Cardiac muscle cell (in vitro differentiated cells and primary cell): ENCODE measurements around the gene NEURL2. TPM values are rescaled to one million over a fixed set of nuclear protein-coding genes. Genes with fewer than 3 reads are reported as not detected.

Experiments used
- DNase-seq, 2 donors: peaks; one replicate each; pipeline versions ENCODE4 v3.0.0 to v3.0.0-alpha.2; 2010 to 2017; ENCODE audit warnings: low read depth in 1 of 2, low spot score in 1 of 2
- H3K27ac ChIP-seq: fragments of 200-600 bp; sonication (generic); 2 replicates; pipeline ENCODE4 v1.5.1; 2016
- H3K27me3 ChIP-seq: fragments of 200-600 bp; sonication (generic); 2 replicates; pipeline ENCODE4 v1.6.0; 2016; ENCODE audit warnings: control low read depth
- H3K36me3 ChIP-seq: fragments of 200-600 bp; sonication (generic); 2 replicates; pipeline ENCODE4 v1.5.1; 2016; ENCODE audit warnings: control low read depth
- H3K4me1 ChIP-seq: fragments of 200-600 bp; sonication (generic); 2 replicates; pipeline ENCODE4 v1.8.1; 2017; ENCODE audit warnings: low read depth, mild to moderate bottlenecking, mixed run types
- H3K4me3 ChIP-seq: fragments of 200-600 bp; sonication (generic); 2 replicates; pipeline ENCODE4 v1.5.1; 2016; ENCODE audit warnings: mild to moderate bottlenecking
- H3K9me3 ChIP-seq: fragments of 200-600 bp; sonication (generic); 2 replicates; pipeline ENCODE4 v1.5.1; 2017; ENCODE audit warnings: low read depth, mild to moderate bottlenecking, control low read depth
- CTCF ChIP-seq: IDR thresholded peaks from 2 replicates; pipeline ENCODE4 v1.5.1; 2012; ENCODE audit warnings: low read depth, mild to moderate bottlenecking, low read length
- polyA plus RNA-seq: library from polyadenylated mRNA; unstranded; fragments of >200 nt; fragmentation: Nextera tagmentation; extraction: Ambion mirVana; gene quantifications from 2 replicates; pipeline ENCODE4 v1.2.1, GENCODE V29; 2016
- total RNA-seq: library from RNA; depleted of rRNA; stranded (reverse); fragments of >200 nt; gene quantifications from 2 replicates; pipeline ENCODE4 v1.2.3, GENCODE V29; 2016

The NEURL2 gene
- total and polyA plus RNA-seq, 2 experiments from 2014 or later, result 64.5 to 81.3 TPM

- Histone ChIP-seq H3K27me3 (no peaks in the 10 kb centered on the region), H3K4me1 (peaks cover 9% of the 10 kb centered on the region), H3K36me3 (peaks cover 24% of the 10 kb centered on the region), H3K27ac (peak overlapping the region; percentile 95), H3K4me3 (peak overlapping the region; percentile 71), H3K9me3 (no peaks in the 10 kb centered on the region)
- TF ChIP-seq CTCF, result peak; percentile 78
- DNase-seq, result peak; percentile 91 to 92
Observed at GRCh38 chr20:45890077-45890984, 677 bp downstream of the NEURL2 start.

GRCh38 chr20:45888681-45889080 lies 2.3 kb downstream of the NEURL2 start:
- DNase-seq, result no peak
- Histone ChIP-seq H3K27me3 (no peaks in the 10 kb centered on the region), H3K9me3 (no peaks in the 10 kb centered on the region), H3K36me3 (peaks cover 9% of the 10 kb centered on the region), H3K27ac (no peak overlapping the region), H3K4me1 (peaks cover 9% of the 10 kb centered on the region), H3K4me3 (no peak overlapping the region)
- no peak for TF ChIP-seq CTCF

GRCh38 chr20:45887346-45887715 lies 3.7 kb downstream of the NEURL2 start, which contains the start of gene SPATA25:
SPATA25 (minus strand) TSS chr20:45887622; CDS start chr20:45887590, 32 bp downstream.
- H3K27ac ChIP-seq, result no peak within 1 kb of the TSS
- no peak for TF ChIP-seq CTCF
- H3K27me3 ChIP-seq, result no peaks in the 10 kb centered on the region
- H3K4me3 ChIP-seq, result no peak within 1 kb of the TSS
- H3K36me3 ChIP-seq, result peaks cover 12% of the 10 kb centered on the region
- H3K9me3 ChIP-seq, result no peaks in the 10 kb centered on the region
- no peak for DNase-seq
- peaks cover 9% of the 10 kb centered on the region for H3K4me1 ChIP-seq

- H3K4me1 ChIP-seq, result peaks cover 9% of the 10 kb centered on the region
- no peak overlapping the region for H3K4me3 ChIP-seq
- no peak for TF ChIP-seq CTCF
- H3K9me3 ChIP-seq, result no peaks in the 10 kb centered on the region
- DNase-seq, result no peak
- no peak overlapping the region for H3K27ac ChIP-seq
- no peaks in the 10 kb centered on the region for H3K27me3 ChIP-seq
- H3K36me3 ChIP-seq, result peaks cover 12% of the 10 kb centered on the region
Observed at GRCh38 chr20:45886590-45887345, 4.2 kb downstream of the NEURL2 start.

- Histone ChIP-seq H3K4me1 (peaks cover 6% of the 10 kb centered on the region), H3K9me3 (no peaks in the 10 kb centered on the region), H3K4me3 (no peak overlapping the region), H3K36me3 (peaks cover 16% of the 10 kb centered on the region), H3K27ac (peak overlapping the region; percentile 18), H3K27me3 (no peaks in the 10 kb centered on the region)
- DNase-seq, result no peak
- TF ChIP-seq CTCF, result no peak
Observed at GRCh38 chr20:45883100-45883469, 7.9 kb downstream of the NEURL2 start.
